ENCODE data around the gene CABP5.

DNA sequence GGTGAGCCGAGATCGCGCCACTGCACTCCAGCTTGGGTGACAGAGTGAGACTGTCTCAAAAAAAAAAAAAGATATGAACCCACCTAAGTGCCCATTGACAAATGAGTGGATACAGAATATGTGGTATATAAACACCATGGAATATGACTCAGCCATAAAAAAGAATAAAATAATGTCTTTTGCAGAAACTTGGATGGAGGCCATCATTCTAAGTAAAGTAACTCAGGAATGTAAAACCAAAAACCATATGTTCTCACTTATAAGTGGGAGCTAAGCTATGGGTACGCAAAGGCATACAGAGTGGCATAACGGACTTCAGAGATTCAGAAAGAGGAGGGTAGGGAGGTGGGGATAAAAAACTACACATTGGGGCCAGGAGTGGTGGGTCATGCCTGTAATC, 37.2 kb upstream of the CABP5 start:
- no peak for TF ChIP-seq CTCF (IDR thresholded peaks at IDR 0.05)
- no peak for TF ChIP-seq ZFX (IDR thresholded peaks at IDR 0.05; ENCODE audit: borderline replicate concordance)
